ENCODE measurements around the gene DNAJA1.

DNA sequence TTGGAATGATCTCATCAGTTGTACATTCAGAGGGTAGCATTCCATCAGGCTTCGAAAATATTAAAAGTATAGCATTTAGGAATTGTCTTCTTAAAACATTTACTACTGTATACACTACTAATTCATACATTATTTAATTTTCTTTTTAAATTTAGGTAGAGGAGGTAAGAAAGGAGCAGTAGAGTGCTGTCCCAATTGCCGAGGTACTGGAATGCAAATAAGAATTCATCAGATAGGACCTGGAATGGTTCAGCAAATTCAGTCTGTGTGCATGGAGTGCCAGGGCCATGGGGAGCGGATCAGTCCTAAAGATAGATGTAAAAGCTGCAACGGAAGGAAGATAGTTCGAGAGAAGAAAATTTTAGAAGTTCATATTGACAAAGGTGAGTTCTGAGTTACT lies 5.2 kb downstream of the DNAJA1 start:
- TF ChIP-seq, protein P1, sequence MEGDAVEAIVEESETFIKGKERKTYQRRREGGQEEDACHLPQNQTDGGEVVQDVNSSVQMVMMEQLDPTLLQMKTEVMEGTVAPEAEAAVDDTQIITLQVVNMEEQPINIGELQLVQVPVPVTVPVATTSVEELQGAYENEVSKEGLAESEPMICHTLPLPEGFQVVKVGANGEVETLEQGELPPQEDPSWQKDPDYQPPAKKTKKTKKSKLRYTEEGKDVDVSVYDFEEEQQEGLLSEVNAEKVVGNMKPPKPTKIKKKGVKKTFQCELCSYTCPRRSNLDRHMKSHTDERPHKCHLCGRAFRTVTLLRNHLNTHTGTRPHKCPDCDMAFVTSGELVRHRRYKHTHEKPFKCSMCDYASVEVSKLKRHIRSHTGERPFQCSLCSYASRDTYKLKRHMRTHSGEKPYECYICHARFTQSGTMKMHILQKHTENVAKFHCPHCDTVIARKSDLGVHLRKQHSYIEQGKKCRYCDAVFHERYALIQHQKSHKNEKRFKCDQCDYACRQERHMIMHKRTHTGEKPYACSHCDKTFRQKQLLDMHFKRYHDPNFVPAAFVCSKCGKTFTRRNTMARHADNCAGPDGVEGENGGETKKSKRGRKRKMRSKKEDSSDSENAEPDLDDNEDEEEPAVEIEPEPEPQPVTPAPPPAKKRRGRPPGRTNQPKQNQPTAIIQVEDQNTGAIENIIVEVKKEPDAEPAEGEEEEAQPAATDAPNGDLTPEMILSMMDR (IDR thresholded peaks at IDR 0.05; ENCODE audit: insufficient read depth, low read length, poor library complexity, severe bottlenecking), result no peak
- TF ChIP-seq EZH2phosphoT487 (conservative IDR thresholded peaks at IDR 0.05; ENCODE audit: low read length), result no peak

All from SU-DHL-6 (cell line).